GM21717 (cell line): ENCODE results near the gene ZNF491.
"Not testable (repeated sequence)": the region's sequence is repeated elsewhere in the genome, so short reads cannot be mapped to it uniquely, and the experiment has no call there.

ENCODE experiments used
- ATAC-seq: cut with Tn5 transposase; IDR thresholded peaks from one replicate; pipeline ENCODE4 v1.9.1; 2021; ENCODE audit warnings: mild to moderate bottlenecking, moderate library complexity; ENCODE audit not compliant: unreplicated experiment

The ZNF491 gene

DNA sequence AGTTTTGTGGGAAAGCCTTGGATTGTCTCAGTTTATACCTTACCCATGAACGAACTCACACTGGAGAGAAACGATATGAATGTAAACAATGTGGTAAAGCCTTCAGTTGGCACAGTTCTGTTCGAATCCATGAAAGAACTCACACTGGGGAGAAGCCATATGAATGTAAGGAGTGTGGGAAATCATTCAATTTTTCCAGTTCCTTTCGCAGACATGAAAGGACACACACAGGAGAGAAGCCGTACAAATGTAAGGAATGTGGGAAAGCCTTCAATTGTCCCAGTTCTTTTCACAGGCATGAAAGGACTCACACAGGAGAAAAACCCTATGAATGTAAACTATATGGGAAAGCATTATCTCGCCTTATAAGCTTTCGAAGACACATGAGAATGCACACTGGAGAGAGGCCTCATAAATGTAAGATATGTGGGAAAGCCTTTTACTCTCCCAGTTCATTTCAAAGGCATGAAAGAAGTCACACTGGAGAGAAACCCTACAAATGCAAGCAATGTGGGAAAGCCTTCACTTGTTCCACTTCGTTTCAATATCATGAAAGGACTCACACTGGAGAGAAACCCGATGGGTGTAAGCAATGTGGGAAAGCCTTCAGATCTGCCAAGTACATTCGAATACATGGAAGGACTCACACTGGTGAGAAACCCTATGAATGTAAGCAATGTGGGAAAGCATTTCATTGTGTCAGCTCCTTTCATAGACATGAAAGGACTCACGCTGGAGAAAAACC, 8.2 kb downstream of the ZNF491 start:
- ATAC-seq = no peak

DNA sequence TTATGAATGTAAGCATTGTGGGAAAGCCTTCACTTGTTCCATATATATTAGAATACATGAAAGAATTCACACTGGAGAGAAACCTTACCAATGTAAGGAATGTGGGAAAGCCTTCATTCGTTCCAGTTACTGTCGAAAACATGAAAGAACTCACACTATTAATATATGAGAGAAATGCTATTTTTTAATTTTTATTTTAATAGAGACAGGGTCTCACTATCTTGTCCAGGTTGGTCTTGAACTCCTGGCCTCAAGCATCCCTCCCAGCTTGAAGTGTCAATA, 8.7 kb downstream of the ZNF491 start:
- ATAC-seq = no peak

DNA sequence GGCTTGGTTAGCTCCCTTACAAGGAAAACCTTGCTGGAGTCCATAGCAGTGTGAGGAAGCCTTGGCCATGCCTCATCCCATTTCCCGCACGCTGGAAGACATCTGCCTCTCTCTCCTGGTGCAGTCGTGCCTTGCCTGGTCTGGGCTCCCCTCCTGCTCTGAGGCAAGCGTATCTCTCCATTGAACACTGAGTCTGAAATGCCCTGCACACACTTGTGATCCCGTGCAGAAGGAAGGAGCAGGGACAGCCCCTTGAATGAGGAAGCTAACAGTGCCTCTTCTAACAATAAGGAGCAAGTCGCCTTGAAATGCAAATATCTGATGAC, 15.3 kb downstream of the ZNF491 start:
- peak; percentile 37 for ATAC-seq

DNA sequence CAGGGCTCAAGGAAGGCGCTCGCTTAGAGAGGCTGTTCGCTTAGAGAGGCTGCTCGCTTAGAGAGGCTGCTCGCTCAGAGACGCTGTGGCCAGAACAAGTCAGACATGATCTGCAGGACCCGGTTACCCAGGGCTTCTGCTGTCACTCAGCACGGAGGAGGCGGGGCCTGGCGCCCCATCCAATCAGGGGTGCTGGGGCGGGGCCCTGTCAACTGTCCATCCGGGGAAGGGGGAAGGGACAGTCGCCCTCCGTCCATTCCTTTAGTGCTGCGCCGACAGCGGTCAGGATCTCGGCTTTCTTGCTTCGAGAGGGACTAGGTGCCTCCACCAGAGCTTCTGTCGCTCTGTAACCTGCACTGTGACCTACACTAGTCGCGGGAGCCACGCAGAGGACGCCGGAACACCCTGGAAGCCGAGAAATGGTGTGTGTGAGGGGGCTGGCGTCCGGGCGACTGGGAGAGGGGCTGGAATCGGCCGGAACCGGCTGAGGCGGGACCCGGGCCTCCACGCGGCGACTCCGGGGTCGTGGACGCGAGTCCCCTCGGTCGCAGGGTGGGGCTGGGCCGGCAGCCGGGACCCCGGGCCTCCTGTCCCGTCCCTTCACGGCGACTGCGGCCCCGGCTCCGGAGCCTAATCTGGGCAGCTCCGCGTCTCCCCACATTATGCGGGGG, 15.8 kb downstream of the ZNF491 start, which contains the start of gene ZNF440:
Gene ZNF440 (plus strand): TSS at position 245 of the 671 bp plus-strand sequence. CDS start 175 bp downstream, at position 420.
- ATAC-seq = peak; percentile 95

DNA sequence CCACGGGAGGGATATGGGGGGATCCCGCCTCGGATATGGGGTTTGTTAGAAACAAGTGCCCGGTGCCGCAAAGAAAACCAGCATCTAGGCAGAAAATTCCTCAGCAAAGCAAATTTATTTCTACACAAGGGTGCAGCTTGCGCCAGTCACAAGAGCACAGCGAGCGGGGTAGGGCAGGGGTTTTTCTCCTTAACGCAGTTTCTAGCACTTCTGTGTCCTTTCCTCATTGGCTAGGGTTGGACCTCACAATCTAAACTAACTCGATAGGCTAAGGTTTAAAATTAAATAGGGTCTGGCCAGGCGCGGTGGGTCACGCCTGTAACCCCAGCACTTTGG, 16.3 kb downstream of the ZNF491 start:
- no peak for ATAC-seq

DNA sequence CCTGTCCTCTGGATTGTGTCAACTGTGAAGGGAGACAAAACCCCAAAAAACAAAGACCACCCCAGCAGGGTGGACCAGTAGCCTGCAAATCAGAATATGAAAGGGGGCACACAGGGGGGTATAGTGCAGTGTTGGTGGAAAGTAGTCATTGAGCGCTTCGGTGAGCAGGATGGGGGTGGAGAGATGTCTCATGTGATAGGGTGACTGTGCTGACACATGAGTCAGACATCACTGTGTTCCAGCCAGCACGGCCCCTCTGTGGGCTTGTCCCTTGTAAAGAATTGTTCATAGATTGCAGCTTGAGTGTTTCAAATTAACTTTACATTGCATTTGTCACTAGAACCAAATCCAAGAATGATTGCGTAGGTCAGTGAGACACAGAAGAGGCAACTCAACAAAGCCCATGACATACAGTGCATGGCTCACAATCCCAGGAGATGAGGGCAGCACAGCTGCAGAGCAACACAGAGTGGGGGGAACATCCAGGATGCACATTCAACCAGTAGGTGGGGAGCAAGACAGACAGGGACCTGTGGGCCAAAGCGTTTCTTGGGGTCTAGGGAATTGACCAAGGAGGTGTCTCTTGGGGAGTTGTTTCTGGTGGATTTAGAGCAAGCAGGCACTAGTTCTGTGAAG, 23.3 kb downstream of the ZNF491 start:
- ATAC-seq = no peak

DNA sequence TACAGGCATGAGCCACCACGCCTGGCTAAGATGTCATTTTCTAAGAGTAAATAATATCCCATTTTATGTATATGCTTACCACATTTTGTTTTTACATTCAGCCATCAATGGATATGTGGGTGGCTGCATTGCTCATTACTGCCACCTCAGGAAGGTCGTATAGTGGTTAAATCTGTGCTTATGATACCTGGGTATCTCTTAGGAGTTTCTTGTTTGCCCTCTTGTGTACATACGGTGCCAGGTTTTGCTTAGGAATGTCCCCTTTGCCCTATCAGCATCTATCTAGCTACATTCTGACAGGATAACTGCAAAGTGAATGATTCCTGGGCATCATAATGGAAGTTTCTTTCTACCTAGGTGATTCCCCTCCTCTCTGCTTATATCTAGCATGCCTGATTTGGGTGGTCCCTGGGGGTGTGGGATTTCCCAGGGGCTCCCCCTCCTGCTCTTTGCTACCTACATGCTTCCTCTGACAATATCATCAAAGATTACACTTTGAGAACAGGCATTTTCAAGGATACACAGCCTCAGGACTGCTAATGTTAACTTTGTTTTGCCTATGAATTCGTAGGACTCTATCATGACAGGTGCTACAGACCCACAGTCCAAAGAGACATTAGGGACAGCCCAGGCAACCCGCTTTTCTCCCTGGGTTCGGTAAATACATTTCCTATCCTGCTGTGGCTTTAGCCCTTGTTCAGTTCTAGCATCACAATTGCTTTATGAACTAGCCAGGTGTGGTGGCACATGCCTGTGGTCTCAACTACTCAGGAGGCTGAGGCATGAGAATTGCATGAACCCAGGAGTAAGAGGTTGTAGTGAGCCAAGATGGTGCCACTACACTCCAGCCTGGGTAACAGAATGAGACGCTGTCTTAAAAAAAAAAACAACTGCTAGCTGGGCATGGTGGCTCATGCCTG, 30.9 kb downstream of the ZNF491 start:
- not testable (repeated sequence) for ATAC-seq

DNA sequence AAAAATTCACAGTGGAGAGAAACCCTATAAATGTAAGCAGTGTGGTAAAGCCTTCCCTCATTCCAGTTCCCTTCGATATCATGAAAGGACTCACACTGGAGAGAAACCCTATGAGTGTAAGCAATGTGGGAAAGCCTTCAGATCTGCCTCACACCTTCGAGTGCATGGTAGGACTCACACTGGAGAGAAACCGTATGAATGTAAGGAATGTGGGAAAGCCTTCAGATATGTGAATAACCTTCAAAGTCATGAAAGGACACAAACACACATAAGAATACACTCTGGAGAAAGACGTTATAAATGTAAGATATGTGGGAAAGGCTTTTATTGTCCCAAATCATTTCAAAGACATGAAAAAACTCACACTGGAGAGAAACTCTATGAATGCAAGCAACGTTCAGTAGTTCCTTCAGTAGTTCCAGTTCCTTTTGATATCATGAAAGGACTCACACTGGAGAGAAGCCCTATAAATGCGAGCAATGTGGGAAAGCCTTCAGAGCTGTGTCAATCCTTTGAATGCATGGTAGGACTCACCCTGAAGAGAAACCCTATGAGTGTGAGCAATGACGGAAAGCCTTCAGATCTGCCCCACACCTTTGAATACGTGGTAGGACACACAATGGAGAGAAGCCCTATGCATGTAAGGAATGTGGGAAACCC, 34.1 kb downstream of the ZNF491 start:
- no peak for ATAC-seq

DNA sequence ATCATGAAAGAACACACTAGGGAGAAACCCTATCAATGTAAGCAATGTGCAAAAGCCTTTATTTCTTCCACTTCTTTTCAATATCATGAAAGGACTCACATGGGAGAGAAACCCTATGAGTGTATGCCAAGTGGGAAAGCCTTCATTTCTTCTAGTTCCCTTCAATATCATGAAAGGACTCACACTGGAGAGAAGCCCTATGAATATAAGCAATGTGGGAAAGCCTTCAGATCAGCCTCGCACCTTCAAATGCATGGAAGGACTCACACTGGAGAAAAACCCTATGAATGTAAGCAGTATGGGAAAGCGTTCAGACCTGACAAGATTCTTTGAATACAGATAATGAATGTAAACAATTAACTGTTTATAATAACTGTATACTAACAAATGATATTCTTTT, 35.2 kb downstream of the ZNF491 start:
- no peak for ATAC-seq

DNA sequence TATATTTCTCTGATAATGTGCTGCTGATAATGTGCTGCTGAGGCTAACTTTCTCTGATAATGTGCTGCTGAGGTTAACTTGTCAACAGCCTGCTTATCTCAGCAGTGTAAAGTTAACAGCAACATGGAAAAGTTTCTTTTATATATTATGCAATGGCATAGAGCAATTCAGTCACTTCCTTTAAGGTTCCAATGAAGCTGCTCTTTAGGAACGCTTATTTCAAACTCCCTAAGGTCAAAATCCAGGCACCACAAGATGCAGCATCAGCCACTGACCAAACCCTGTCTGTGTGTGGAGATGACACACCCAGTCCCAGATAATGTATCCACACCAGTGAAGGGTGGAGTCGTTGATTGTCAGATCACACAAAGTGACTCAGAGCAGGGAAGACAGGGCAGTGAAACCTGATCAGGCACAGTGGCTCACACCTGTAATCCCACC, 37.3 kb downstream of the ZNF491 start:
- not testable (repeated sequence) for ATAC-seq

DNA sequence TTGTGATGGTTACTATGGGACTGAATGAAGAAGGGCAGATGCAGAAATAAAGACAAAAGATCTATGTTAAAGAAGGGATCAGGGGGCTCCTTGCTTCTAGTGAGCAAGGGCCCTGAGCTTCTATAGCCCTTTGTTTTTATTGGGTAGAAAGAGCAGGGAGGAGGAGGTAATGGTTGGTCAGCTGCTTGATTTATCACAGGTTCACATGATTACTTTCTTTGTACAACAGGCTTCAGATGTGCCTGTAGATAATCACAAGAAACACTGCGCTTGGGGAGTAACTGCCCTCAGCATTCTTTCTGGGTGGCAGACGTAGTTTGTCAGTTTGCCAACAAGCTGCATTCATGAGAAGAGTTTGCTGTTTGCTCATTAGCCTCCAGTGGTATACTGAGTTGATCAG, 45.4 kb downstream of the ZNF491 start:
- ATAC-seq = no peak

DNA sequence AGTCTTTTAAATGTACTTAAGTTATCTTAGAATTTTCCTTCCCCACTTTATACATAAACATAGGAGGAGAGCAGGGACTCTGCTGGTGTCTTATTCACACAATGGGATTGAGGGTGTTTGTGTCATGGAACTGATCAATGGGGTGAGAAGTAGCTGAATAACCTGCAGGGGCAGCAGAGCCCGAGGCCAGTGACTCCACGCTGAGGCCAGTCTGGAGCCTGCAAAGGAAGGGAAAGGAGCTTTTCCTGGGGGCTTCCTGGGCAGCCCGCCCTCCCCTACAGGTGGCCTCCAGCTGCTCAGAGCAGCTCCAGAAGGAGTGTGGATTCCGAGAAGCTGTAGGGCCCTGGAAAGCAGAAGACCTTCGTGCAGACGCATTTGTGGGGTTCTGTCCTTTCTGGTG, 49.3 kb downstream of the ZNF491 start:
- ATAC-seq = not testable (repeated sequence)

DNA sequence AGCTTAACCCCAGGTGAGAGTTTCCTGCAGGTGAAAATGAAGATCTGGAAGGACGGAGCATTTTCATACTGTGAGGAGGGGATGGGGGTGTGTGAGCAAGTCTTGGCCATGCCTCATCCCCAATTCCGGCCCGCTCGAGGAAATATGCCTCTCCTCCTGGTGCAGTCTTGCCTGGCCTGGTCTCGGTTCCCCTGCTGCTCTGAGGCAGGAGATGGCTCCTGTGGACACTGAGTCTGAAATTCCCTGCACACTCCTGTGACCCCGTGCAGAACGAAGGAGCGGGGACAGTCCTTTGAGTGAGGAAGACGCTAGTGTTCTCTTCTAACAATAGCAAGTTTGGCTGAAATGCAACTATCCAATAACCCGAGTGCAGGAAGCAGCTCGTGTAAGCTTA, 49.9 kb downstream of the ZNF491 start:
- ATAC-seq = no peak

DNA sequence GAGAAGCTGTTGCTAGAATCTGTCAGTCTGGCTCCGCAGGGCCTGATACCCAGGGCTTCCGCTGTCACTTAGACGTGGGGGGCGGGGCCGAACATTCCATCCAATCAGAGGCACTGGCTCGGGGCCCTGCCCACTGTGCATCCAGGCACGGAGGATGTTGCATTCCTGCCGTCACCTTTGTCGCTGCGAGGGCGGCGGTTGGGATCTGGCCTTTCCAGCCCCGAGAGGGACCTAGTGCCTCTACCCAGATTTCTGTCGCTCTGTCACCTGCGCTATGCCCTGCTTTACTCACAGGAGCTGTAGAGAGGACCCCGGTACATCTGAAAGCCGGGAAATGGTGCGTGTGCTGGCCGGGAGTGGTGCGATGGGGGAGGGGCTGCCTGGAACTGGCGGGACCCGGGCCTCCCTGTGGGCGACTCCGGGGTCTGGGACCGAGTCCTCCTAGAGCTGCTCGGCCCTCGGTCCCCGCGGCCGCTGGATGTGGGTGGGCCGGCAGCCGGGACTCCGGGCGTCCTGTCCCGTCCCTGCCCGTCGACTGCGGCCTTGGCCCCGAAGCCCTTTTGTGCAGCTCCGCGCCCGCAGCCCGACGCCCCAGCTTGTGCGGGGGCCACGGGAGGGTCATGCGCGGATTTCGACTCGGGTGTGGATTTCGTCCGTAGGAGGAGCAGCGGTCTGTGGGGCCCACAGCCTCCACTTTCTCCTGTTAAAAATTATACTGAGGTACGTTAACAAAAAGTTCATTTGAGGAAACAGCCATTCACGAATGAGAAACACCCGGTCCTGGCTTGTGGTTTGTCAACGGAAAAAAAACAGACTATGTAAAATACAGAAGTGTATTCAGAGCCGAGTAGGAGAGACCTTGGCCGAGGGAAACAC, 50.5 kb downstream of the ZNF491 start, which contains the start of gene ZNF439:
Gene ZNF439 (plus strand): TSS at position 133 of the 876 bp plus-strand sequence. CDS start 142 bp downstream, at position 275.
- ATAC-seq = peak; percentile 62

DNA sequence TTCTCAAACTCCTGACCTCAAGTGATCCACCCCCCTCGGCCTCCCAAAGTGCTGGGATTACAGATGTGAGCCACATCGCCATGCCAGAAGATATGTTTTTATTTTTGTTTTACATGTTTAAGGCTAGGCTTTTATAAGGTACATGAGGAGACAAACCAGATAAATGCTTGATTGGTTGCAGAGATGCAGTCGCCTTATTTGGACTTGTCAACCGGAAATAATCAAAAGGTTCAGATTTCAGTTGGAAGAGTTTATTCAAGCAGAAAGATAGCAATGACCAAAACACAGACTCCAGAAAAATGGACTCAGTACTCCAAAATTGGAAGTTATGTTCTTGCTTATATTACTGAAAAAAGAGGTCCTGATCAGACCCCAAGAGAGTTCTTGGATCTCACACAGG, 52.0 kb downstream of the ZNF491 start:
- ATAC-seq = not testable (repeated sequence)

DNA sequence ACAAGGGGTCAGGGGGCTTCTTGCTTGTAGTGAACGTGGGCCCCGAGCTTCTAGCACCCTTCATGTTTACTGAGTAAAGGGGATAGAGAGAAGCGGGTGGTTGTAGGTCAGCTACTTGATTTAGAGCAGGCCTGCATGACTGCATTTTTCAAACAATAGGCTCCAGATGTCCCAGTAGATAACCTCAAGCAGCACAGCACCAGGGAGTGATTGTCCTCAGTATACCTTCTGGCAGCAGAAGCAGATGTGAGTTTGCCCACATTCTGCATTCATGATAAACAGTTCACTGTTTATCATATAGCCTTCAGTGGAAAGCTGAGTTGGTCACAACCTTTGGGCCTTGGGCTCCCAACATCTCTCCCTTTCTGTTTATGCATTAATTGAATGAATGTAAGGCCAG, 55.0 kb downstream of the ZNF491 start:
- no peak for ATAC-seq

DNA sequence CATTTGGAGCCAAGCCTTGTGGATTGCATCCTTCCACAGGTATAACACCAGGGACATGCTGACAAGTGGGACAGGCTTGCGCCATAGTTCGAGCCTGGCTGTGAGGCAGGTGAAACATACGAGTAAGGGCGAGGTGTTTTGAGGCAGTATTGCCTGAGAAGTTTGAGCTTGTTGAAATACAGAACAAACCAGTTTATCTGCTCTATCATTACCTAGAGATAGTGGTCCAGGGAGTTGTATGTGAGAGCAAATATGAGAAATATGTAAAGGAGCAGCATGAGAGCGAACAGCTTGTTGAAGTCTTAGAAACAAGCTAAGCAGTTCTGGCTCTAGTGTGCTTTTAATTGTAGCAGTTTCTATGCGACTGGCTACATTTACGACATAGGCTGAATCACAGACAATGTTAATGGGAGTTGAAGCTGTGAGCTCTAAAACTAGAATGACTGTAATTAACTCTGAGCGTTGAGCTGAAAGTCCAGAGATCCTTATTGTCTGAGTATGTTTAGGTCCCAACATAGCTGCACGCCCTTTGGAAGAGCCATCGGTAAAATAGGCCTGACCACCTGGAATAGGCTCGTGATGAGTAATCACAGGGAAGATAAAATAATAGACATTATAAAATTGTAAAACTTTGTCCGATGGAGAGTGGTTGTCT, 58.4 kb downstream of the ZNF491 start:
- ATAC-seq = no peak
